ENCODE measurements around the gene TMEM183A.
A peak's percentile ranks its signal among the peaks of the same experiment; 100 is the strongest.

TMEM183A gene

DNA sequence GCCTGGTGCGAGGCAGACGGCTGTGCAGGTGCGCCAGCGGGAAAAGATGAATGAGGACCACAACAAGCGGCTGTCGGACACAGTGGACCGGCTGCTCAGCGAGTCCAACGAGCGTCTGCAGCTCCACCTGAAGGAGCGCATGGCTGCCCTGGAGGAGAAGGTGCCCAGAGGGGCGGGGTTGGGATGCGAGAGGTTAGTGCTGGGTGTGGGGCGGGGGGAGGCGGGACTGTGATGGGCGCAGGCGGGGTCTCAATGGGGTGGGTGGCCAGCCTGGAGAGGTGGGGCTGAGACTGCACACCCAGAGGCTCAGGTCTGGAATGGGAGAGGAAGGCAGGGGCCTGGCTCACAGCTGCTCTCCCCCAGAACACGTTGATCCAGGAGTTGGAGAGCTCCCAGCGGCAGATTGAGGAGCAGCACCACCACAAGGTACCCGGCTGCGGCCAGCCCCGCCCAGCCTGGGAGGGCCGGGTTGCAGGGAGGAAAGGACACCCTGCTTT is 41.4 kb downstream of the TMEM183A start:
- Histone ChIP-seq H3K27me3 (peaks cover 0 to 19% (median 0%) of the 10 kb centered on the region in 11 experiments; a peak in 4 of 22 replicates), H3K9me3 (replicated peaks in 1 of 11) (no peaks in the 10 kb centered on the region), H3K4me1 (peaks cover 38 to 65% (median 58%) of the 10 kb centered on the region in 10 experiments), H3K4me3 (no peak overlapping the region), H3K36me3 (peaks cover 0 to 57% (median 44%) of the 10 kb centered on the region in 11 experiments; a peak in 16 of 22 replicates), H3K27ac (no peak overlapping the region), H3K9ac (0 out of 22 replicates have a peak overlapping the region, but pooled peaks of 1 of the 11 experiments have one; percentile 9), H4K20me1 (peaks cover 0 to 32% (median 0%) of the 10 kb centered on the region in 11 experiments; a peak in 4 of 22 replicates), H3K4me2 (peak overlapping the region in 1 of 11 experiments; percentile 76; a peak in 1 of 22 replicates)
- TF ChIP-seq Cebpa-rat (IDR thresholded peaks at IDR 0.05) = no peak

DNA sequence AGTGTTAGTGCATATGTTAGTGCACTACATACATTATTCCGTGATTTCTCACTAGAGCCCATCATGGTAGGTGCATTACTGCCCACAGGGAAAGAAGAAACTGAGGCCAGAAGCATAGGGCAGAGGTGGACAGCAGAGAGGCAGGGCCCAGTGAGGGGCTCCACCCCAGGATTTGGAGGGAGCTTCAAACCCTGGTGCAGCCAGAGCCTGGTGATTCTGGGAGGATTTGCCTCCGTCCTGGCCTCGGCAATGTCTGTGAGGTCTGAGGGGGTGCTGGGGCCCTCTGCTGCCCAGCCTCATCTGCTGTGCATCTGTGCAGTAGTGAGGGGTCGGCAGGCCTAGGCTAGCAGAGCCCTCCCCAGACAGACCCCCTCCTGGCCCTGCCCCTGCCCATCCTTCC is 41.9 kb downstream of the TMEM183A start:
- Histone ChIP-seq H3K27ac (no peak overlapping the region), H3K9ac (0 out of 22 replicates have a peak overlapping the region, but pooled peaks of 1 of the 11 experiments have one; percentile 9), H3K4me2 (no peak overlapping the region), H3K9me3 (replicated peaks in 1 of 11) (no peaks in the 10 kb centered on the region), H4K20me1 (peaks cover 0 to 32% (median 0%) of the 10 kb centered on the region in 11 experiments; a peak in 4 of 22 replicates), H3K27me3 (peaks cover 0 to 19% (median 0%) of the 10 kb centered on the region in 11 experiments; a peak in 4 of 22 replicates), H3K4me3 (no peak overlapping the region), H3K36me3 (peaks cover 0 to 57% (median 39%) of the 10 kb centered on the region in 11 experiments; a peak in 15 of 22 replicates), H3K4me1 (peaks cover 38 to 69% (median 63%) of the 10 kb centered on the region in 10 experiments)
- no peak for TF ChIP-seq Cebpa-rat (IDR thresholded peaks at IDR 0.05)

DNA sequence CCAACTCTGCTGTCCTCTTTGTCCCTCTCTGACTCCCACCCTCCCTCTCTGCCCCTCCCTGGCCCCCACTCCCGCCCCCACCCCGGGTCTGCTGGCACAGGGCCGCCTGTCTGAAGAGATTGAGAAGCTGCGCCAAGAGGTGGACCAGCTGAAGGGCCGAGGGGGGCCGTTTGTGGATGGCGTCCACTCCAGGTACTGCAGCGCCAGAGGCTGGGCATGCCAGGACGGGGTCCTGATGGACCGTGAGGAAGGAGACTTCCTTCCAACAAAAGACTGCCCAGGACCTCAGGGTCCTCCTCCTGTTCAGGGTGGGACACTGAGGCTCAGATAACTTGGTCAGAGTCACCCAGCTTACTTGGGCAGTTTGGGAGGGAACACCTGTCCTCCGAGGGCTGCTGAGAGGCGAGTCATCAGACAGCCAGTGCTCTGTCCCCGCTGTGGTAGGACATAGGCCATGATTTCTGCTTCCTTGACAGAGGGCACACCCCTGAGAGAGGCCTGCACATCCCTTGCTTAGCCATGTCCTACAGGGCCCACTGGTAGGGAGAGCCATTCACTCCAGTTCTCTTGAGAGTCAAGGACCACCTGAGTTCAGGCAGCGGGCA is 42.5 kb downstream of the TMEM183A start:
- Histone ChIP-seq H3K27me3 (peaks cover 0 to 19% (median 0%) of the 10 kb centered on the region in 11 experiments; a peak in 4 of 22 replicates), H3K27ac (no peak overlapping the region; a peak in 2 of 22 replicates), H3K4me1 (peaks cover 38 to 75% (median 69%) of the 10 kb centered on the region in 10 experiments), H3K9me3 (replicated peaks in 1 of 11) (no peaks in the 10 kb centered on the region), H3K4me2 (peak overlapping the region in 6 of 11 experiments; percentile 8 to 93 (median 80); a peak in 6 of 22 replicates), H3K4me3 (no peak overlapping the region), H3K36me3 (peaks cover 0 to 56% (median 33%) of the 10 kb centered on the region in 11 experiments; a peak in 13 of 22 replicates), H4K20me1 (peaks cover 0 to 32% (median 0%) of the 10 kb centered on the region in 11 experiments; a peak in 4 of 22 replicates), H3K9ac (no peak overlapping the region)
- no peak for TF ChIP-seq Cebpa-rat (IDR thresholded peaks at IDR 0.05)

DNA sequence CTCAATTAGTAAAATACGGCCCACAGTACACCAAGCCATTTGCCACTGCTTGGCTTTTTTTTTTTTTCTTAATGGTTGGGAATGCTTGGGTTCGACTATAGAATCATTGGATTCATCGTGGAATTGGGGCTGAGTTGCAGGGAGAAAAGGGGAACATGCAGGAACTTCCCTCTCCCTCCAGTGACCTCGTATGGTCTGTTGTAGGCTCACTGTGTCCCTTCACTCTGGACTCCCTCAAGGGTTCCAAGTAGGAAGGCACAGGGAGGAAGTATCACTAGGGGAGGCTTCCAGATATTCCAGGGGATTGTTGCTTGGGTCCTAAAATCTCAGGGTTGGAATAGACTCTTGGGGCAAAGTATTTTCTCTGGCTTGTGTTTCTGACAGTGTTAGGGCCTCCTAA is 43.7 kb downstream of the TMEM183A start:
- peak overlapping the region in 4 of 11 experiments; percentile 72 to 80 (median 78); a peak in 8 of 22 replicates for H3K27ac ChIP-seq
- TF ChIP-seq Cebpa-rat (IDR thresholded peaks at IDR 0.05) = no peak
- H3K4me1 ChIP-seq = peaks cover 45 to 86% (median 80%) of the 10 kb centered on the region in 10 experiments
- H3K9me3 ChIP-seq (replicated peaks in 1 of 11) = no peaks in the 10 kb centered on the region
- peaks cover 0 to 19% (median 0%) of the 10 kb centered on the region in 11 experiments; a peak in 4 of 22 replicates for H3K27me3 ChIP-seq
- H4K20me1 ChIP-seq = peaks cover 0 to 32% (median 0%) of the 10 kb centered on the region in 11 experiments; a peak in 4 of 22 replicates
- H3K36me3 ChIP-seq = peaks cover 0 to 58% (median 22%) of the 10 kb centered on the region in 11 experiments; a peak in 11 of 22 replicates
- peak overlapping the region in 3 of 11 experiments; percentile 44 to 76 (median 67); a peak in 4 of 22 replicates for H3K9ac ChIP-seq
- H3K4me2 ChIP-seq = peak overlapping the region; percentile 7 to 93 (median 80); a peak in 20 of 22 replicates
- no peak overlapping the region for H3K4me3 ChIP-seq

DNA sequence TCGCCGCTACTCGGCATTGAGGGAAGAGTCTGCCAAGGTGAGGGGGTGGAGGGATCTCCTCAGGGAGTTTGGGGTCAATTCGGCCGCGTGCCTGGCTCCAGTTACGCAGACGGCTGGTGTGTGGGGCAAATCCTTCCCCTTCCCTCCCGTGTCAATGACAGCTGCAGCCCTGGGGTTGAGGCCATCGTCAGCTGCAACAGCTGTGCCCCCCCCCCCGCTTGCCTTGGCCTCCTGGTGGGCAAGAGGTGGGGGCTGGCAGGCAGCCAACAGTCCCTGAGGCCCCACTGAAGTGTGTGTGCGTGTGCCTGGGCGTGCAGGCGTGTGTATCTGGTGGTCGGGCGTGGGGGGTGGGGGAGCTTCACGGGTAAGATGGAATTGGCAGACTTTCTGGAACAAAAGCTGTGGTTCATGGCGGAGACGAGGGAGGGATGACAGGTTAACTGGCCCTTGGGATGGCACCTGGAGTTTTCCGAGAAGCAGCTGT is 44.7 kb downstream of the TMEM183A start:
- H3K4me3 ChIP-seq = no peak overlapping the region
- no peaks in the 10 kb centered on the region for H3K9me3 ChIP-seq (replicated peaks in 1 of 11)
- H4K20me1 ChIP-seq = peaks cover 0 to 30% (median 0%) of the 10 kb centered on the region in 11 experiments; a peak in 4 of 22 replicates
- peak in 1 of 11 experiments; percentile 70; a peak in 1 of 22 replicates for TF ChIP-seq Cebpa-rat (IDR thresholded peaks at IDR 0.05)
- peaks cover 0 to 57% (median 13%) of the 10 kb centered on the region in 11 experiments; a peak in 10 of 22 replicates for H3K36me3 ChIP-seq
- H3K9ac ChIP-seq = peak overlapping the region in 5 of 11 experiments; percentile 5 to 76 (median 59); a peak in 10 of 22 replicates
- peaks cover 0 to 19% (median 0%) of the 10 kb centered on the region in 11 experiments; a peak in 4 of 22 replicates for H3K27me3 ChIP-seq
- H3K27ac ChIP-seq = peak overlapping the region in 6 of 11 experiments; percentile 26 to 80 (median 74); a peak in 11 of 22 replicates
- H3K4me1 ChIP-seq = peaks cover 45 to 89% (median 84%) of the 10 kb centered on the region in 10 experiments
- peak overlapping the region; percentile 7 to 93 (median 80) for H3K4me2 ChIP-seq

DNA sequence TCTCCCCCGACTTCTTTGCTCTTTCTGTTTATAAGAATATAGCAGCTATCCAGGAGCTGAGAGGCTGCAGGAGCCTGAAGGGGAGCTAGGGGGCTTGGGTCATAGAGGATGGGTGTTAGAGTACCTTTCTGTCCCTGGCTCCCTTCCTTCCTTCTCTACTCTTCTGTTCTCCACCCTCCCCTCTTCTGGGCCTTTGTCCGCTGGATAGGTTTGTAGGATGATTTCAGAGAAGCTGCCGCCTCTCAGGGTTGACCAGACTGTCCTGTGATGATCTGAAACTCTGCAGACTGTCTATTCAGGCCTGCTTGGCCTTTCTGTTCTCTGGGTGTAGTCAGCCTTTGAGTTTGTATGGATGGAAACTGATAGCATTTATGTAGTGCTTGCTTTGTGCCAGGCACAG is 45.4 kb downstream of the TMEM183A start:
- Histone ChIP-seq H3K36me3 (peaks cover 0 to 57% (median 13%) of the 10 kb centered on the region in 11 experiments; a peak in 10 of 22 replicates), H3K4me2 (peak overlapping the region in 9 of 11 experiments; percentile 67 to 93 (median 81); a peak in 18 of 22 replicates), H3K9ac (peak overlapping the region in 5 of 11 experiments; percentile 5 to 59 (median 57); a peak in 10 of 22 replicates), H3K27me3 (peaks cover 0 to 19% (median 0%) of the 10 kb centered on the region in 11 experiments; a peak in 4 of 22 replicates), H4K20me1 (peaks cover 0 to 25% (median 0%) of the 10 kb centered on the region in 11 experiments; a peak in 4 of 22 replicates), H3K4me1 (peaks cover 45 to 89% (median 84%) of the 10 kb centered on the region in 10 experiments), H3K27ac (peak overlapping the region in 5 of 11 experiments; percentile 2 to 79 (median 69); a peak in 8 of 22 replicates), H3K9me3 (replicated peaks in 1 of 11) (no peaks in the 10 kb centered on the region), H3K4me3 (no peak overlapping the region)
- no peak for TF ChIP-seq Cebpa-rat (IDR thresholded peaks at IDR 0.05)

DNA sequence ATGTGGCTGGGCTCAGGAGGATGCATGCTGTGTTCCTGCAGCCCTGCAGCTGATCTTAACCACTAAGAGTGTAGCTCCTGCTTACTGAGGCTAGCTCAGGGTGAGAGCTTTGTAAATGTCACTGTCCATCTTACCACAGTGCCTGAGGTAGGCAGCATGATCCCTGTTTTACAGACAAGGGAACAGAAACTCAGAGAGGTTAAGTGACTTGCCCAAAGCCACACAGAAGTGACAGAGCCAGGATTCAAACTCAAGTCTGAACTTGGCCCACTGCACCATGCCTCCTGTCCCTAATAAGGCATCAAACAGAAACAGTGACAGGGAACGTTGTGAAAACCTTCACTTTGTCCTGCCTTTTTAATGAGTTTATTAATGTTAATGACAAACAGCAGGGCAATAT is 47.0 kb downstream of the TMEM183A start:
- no peak for TF ChIP-seq Cebpa-rat (IDR thresholded peaks at IDR 0.05)
- Histone ChIP-seq H3K4me1 (peaks cover 58 to 96% (median 93%) of the 10 kb centered on the region in 10 experiments), H3K9me3 (replicated peaks in 1 of 11) (no peaks in the 10 kb centered on the region), H3K9ac (peak overlapping the region in 2 of 11 experiments; percentile 5 to 39; a peak in 3 of 22 replicates), H3K4me3 (no peak overlapping the region), H3K27ac (peak overlapping the region in 2 of 11 experiments; percentile 31 to 69; a peak in 4 of 22 replicates), H4K20me1 (peaks cover 0 to 30% (median 0%) of the 10 kb centered on the region in 11 experiments; a peak in 5 of 22 replicates), H3K36me3 (peaks cover 0 to 45% (median 7%) of the 10 kb centered on the region in 11 experiments; a peak in 9 of 22 replicates), H3K4me2 (peak overlapping the region in 8 of 11 experiments; percentile 1 to 93 (median 76); a peak in 11 of 22 replicates), H3K27me3 (peaks cover 0 to 19% (median 0%) of the 10 kb centered on the region in 11 experiments; a peak in 4 of 22 replicates)

DNA sequence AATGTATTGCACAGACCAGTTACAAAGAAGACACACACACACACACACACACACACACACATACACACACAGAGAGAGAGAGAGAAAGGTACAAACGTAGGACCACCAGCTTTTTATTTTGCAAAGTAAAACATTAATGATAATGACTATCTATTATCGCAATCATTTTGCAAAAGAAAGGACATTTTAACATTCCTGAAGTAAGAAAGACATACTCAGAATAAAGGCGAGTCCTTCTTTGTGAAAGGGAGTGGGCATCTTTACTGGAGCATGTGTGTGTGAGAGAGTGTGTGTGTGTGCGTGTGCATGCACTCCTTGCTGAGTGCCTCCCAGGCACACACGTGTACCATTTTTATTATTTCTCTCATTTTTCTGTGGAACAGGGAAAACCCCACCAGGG is 47.5 kb downstream of the TMEM183A start:
- Histone ChIP-seq H3K4me2 (peak overlapping the region in 7 of 11 experiments; percentile 72 to 93 (median 87); a peak in 13 of 22 replicates), H3K4me3 (no peak overlapping the region), H3K27me3 (peaks cover 0 to 19% (median 0%) of the 10 kb centered on the region in 11 experiments; a peak in 4 of 22 replicates)

More for the DNA sequence above, 47.5 kb downstream of the TMEM183A start:
- Histone ChIP-seq H4K20me1 (peaks cover 0 to 31% (median 0%) of the 10 kb centered on the region in 11 experiments; a peak in 5 of 22 replicates), H3K9ac (peak overlapping the region in 2 of 11 experiments; percentile 47 to 52; a peak in 1 of 22 replicates), H3K9me3 (replicated peaks in 1 of 11) (no peaks in the 10 kb centered on the region), H3K4me1 (peaks cover 63 to 100% (median 97%) of the 10 kb centered on the region in 10 experiments), H3K36me3 (peaks cover 0 to 43% (median 5%) of the 10 kb centered on the region in 11 experiments; a peak in 8 of 22 replicates), H3K27ac (peak overlapping the region in 4 of 11 experiments; percentile 62 to 88 (median 71); a peak in 7 of 22 replicates)
- TF ChIP-seq Cebpa-rat (IDR thresholded peaks at IDR 0.05) = no peak

Measured in BLaER1 treated with 17β-estradiol and CSF1 and Interleukin-3, amounts not matched to agents 10 nM and 100 nM (cell line).